SIG-M5 (cell line): ENCODE results near the gene DCLK2.

Experiments
- DNase-seq: peaks from one replicate; lab custom pipeline; 2025; lab: John Stamatoyannopoulos, UW

DCLK2 gene

DNA sequence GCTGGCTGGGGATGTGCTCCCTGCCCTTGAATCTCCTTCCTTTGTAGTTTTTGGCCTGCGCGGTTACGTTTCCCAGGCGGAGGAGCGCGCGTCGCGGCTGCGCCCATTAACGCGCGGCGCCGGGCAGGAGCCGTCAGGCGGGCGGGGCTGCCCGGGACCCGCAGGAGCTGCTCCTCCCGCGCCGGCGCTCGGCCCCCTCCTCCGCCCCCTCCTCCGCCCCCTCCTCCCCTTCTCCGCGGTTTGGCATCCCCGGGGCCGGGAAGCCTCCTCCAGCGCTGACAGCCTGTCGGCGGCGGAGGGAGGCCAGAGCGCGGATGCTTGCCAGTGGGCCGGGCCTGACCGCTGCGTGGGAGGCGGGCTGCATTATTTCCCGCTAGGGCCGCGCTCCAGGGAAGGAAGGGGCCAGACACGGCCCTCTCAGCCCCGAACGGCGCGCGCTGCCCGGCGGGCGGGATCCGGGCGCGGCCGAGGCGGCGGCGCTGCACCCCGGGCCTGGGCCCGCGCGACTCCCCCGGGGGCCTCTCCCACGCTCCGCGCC lies at the start of gene DCLK2:
Gene DCLK2, plus strand, starts transcription at position 405 of the 538 bp plus-strand sequence. CDS start 583 bp downstream, outside the sequence.
- DNase-seq: no peak

DNA sequence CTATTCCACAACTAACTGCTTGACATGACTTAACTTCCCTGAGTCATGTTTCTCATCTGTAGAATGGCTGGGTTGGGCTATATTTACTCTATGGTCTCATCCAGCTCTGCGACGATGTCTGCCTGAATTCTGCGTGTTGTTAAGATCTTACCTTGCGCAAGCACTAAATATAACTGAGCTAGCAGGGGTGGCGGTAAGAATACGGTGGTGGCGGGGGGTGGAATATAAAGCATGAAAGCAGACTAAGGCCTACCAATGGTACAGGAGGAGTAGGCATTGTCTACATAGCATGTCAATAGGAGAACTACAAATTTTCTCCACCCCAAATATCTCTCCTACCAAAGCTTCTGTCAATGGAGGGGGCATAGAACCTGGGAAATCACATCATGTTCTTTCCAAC lies 45.7 kb upstream of the DCLK2 start:
- DNase-seq: no peak

DNA sequence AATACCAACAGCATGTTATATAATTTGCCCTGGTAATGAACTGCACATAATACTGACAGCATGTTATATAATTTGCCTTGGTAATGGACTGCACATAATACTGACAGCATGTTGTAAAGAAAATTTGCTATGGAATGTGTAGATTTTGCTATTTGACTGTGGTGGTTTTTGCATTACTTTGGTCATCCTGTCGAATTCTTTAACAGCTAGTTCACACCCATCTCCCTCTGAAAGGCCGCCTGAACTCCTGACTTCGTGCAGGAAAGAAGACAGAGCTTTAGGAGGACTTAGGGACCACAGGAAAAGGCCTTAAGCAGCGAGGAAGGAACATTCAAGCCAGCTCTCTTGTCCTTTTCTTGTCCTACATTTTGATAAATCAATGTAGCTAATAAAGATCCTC lies 45.2 kb upstream of the DCLK2 start:
- no peak for DNase-seq

DNA sequence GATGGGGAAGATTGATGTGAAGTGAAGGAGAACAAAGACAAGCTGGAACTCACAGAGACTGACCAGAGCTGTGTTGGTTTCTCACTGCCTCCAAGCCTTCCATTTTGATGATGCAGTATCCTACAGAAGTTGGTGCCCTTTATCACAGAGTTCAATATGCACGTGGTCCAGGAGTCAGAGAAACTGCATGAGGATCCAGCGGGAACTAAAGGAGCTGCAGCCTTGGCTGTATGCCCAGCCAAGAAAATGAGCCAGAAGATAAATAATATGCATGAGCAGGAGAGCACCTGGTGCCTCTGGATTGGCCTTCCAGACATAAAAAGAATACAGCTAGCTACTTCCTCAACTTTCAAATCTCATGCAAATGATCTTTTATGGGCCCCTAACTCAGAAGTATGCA lies 44.3 kb upstream of the DCLK2 start:
- no peak for DNase-seq

DNA sequence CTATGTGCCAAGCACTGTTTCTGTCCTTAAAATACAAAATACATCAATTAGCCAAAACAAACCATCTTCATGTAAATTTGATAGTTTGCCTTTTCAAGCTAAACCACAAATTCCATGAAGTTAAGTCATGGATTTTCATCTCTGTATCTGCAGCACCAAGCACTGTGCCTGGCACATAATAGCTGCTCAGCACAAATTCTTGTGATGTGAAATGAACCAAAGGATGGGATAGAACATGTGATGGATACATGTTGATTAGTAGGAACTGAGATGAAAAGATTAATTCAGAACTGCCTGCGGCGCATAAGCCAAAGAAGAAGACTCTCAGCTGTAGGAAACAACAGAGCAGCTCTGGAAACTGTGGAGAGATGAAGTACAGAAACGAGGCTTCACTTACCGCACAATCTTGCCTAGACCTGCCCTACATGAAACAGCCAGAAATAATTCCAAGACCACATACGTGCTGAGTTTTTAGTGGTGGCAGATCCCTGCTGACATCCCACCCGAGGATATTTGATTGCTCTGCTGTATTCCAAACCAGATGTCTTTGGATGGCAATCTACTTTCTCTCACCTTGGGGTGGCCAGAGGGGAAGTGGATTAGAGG lies 40.9 kb upstream of the DCLK2 start:
- no peak for DNase-seq

DNA sequence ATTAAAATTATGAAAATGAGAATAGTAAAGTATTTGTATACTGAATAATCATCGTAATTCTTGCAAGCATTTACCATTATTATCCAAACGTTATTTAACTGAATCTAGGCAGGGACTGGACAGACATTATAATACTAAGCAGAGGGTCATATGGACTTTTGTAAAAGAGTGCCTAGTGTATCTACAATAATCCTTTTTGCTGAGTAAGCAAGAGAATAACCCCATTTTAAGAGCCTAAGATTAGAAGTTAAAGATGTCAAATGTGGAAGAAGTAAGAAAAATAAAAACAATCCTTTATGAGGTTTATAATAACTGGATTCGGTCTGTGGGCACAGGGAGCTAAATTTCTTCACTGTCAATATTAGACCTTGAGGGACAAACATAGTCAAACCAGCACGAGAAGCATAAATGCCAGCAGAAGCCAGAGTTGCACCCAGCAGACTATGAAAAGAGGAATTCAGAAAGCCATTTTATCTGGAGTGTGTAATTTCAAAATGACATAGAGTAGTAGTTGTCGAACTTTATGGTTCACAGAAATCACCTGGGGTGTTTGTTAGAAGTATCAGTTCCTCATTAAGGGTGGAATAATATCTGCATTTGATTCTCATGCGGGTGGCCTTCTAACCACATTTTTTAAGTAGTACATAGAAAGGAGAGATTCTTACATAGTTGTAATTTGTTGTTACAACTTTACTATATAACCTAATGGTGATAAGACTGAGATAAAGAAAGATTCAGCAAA lies 39.7 kb upstream of the DCLK2 start:
- no peak for DNase-seq

DNA sequence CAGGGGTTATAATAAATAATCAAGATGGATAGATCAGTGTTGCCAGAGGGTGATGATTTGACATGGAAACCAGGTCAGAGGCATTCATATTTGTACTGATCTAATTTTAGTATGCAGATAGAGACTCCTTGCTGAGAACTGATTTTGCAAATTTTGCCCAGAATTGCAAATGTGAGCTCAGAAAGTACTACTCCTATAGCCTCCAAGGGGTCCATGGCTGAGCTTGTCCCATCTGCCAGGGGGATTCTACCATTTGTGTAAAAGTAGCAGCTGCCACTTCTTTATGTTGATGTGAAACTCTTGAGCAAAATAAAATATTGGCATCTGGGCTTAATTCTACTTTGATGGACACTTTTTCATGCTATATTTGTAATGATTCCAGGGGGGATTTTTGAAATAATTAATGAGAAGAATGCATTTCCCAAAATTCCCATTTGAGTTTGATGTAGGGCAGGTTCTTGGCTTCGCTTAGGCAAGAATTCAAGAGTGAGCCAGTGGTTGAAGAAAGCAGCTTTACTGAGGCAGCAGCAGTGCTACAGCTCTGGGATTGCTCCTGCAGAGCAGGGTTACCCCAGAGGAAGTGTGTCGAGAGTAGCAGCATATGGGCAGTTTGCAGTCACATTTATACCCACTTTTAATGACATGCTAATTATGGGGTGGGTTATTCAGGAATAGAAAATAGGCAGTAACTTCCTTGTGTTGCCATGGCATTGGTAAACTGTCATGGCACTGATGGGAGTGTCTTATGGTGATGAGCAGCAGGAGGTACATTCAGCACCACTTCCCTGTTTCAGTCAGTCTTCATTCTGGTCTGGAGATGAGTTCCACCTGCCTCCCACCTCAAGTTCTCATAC lies 38.7 kb upstream of the DCLK2 start:
- DNase-seq: no peak

DNA sequence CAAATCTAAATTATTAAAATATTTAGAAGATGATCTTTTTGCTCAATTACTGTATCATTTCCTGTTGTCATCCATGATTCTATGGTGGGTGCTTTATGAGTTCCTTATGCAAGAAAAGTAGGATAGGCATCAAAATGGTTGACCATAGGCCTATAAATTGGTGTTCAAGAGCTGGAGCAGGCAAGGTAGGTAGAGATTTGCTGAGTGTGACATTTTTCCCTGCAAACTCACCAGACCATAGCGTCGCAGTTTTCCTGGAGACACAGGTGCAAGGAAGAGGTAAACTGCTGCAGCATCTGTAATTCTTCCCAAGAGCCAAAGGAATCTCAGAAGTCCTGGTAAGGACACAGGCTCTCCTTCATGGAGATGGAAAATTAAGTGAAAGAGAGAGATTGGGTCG lies 33.7 kb upstream of the DCLK2 start:
- DNase-seq: no peak

DNA sequence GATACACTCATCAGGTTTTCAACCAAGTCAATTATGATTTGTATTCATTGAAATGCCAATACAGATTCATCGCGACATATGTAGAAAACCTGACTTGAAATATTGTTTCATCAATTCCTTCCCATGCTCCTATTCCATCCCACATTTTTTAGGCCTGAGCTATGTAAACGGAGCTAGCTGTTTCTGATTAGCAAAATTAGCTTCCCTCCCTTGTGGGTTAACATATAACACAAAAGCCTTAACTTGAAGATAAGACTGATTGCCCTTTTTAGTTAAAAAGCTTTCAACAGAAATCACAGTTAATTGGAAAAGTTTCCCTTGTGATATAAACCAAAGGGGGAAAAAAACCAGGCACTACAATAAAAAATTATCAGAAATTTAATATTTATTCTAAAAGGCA lies 32.8 kb upstream of the DCLK2 start:
- no peak for DNase-seq

DNA sequence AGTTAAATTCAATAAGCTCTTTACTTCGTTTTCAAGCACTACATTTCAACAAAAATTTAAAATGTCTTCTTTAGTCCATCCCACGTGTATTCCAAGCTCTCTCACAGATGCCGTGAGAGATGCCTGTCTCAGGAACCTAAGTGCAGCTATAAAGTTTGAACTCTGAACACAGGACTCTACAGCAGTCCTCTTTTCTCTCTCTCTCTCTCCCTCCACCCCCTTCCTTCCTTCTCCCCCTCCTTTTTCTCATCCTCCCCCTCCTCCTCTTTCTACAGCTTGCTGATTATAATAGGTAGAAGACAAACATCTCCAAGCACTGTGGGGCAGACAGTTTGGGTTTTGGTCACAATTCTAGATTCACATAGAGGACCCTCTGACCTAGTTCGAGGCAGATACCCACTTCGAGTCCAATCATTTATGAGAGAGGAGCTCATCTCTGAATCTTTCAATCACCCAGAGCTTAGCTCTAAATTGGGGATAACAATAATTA lies 31.5 kb upstream of the DCLK2 start:
- DNase-seq: no peak

DNA sequence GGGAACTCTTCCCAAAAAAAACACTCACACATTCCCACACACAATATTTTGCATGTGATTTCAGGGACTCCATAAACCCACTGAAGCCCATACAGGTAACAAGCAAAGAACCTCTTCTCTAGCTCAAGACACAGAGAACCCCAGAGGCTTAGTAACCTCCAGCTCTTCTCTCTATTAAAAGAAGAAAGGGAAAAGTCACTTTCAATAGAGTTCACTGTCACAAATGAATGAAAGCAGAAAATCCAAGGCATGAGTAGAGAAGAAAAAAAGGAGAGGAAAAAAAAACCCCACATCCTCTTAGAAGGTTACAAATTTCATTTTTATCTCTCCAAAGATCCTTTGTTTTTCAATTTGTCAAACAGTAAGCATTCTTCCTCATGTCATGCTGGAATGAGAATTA lies 30.7 kb upstream of the DCLK2 start:
- DNase-seq: no peak

DNA sequence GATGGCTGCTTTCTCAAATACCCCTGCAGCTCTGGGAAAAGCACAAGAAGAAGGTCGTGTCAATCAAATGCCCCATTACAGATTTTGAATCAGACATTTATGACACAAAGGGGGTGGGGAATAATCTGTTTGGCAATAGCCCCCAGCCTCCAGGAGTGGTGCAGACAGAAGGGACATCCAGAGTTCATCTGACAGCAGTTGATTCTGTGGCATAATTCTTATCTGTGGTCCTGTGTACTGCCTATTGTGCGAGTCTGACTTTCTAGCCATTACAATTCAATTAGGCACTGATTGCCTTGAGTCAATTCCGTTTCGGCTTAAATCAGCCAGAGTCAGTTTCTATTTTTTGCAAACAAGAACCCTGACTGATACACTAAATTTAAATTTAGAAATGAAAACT lies 28.6 kb upstream of the DCLK2 start:
- DNase-seq: no peak

DNA sequence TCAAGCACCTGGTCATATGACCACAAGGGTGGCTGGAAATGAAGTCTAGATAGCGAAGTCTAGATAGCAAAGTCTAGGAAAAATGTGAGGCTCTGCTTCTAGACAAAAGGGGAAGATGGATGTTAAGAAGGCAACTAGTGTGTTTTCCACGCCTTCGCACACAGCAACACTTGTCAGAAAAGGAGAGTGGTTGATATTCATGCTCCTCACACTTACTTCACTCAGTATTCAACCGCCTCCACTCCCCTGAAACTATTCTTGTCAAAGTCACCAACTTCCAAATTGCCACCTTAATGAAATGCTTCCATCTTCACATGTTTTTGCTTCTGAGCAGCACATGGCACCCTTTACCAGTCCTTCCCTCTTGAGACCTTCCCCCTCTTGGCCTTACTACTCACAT lies 27.7 kb upstream of the DCLK2 start:
- no peak for DNase-seq

DNA sequence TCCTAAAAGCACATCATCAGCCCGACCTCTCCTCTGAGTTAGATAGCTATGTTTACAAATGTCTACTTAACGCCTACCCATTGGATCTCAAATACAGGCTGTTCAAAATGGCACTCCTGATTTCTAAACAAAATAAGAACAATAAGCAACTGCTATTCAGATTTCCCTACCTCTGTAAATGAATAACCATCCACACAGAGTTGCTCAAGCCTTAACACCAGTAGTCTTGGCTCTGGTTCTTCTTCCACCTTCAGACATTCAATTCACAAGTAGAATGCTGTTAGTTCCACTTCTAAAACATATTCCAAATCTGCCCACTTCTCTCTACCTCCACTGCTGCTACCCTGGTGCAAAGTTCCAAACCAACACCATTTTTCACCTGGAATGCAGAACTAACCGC lies 27.1 kb upstream of the DCLK2 start:
- no peak for DNase-seq

DNA sequence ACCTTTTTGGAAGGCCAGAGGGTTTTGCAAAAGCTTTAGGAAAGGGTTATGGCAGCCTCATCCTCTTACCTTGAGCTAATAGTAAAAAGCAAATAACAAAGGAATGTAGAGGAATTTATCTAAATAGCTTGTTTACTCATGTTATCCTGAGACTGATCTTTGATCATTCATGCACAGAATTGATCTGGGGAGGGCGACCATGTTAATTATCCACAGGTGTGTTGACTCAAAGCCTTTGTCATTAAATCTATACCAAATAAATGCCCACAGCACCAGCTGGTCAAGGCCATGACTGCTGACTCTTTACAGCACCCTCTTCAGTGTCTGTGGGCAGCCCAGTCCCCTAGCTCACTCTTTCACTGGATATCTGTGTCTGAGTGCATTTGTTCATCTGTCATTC lies 22.8 kb upstream of the DCLK2 start:
- DNase-seq: no peak

DNA sequence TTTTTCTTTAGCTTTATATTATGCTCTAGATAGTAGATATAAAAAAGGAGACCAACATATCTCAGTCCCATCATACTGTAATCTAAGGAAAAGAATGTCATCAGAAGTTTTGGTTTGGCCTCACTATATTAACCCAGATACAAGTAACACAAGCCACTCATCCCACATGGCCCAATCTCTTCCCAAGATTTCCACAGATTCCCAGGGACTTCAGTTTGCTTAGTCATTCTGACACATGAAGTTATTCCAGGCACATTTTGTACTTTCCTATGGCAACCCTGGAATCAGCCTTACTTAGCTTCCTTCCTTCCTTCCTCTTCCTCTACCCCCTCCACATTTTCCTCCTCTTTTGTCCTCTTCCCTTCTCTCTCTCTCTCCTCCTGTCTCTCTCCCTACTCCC lies 21.7 kb upstream of the DCLK2 start:
- DNase-seq: no peak

DNA sequence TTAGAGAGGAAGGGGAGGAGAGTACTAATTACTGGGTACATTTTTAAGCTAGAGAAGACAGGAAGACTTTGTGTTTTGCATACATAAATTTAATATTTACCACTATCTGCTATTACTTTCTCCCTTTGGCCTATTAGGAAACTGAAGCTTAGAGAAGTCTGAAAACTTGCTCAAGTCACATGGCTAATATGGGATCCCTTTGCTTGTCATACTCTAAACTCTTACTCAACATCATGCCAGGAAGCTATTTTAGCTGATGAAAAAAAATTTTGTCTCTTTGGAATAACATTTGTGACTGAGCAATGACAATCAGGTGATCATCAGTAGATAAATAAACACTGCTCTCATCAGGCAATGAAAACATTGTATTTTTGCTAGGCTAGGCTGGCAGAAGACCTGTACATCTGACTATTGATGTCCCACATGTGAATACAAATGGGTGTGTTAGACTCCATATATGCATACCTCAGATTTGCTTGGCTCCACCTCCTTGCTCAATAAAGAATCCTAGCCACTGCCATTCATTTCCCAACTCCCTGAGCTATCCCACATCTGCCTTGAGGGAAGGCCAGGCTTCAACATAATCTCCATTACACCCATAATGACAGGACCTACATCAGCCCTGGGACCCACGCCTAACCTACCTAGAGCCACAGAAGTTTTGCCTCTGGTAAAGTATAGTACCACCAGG lies 17.0 kb upstream of the DCLK2 start:
- DNase-seq: no peak

DNA sequence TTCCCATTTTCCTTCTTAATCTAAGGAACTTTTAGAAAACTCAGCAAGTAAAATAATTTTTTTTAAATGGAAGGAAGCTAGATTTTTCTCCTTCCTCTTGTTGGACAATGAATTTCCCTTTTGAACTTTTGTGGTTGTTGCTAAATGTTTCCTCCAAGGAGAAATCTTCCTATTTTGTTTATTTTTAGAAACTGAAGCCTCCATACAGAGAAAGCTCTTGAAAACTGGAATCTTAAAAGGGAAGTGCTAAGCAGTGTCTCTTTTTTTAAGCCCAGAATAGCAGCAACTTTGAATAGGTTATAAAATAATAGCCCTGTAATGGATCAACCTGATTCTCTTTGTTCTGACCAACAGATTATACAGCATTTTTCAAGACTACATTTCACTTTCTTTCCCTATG lies 15.1 kb upstream of the DCLK2 start:
- DNase-seq: no peak

DNA sequence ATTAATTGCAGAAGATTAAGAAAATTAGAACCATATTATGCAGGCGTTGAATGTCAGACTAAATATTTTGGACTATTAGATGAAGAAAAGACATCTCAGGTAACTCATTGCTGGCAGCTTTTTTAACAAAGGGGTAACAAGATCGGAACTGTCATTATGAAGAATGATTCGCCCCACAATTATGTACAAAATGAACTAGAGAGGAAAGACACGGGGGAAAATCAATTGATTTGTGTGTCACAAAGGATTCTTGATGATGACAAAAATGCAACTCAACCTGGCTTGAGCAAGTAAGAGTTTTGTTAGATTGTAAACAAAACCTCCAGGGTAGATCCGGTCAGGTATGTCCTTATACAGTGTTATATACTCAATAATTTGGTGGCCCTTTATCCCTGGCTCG lies 12.5 kb upstream of the DCLK2 start:
- DNase-seq: no peak

DNA sequence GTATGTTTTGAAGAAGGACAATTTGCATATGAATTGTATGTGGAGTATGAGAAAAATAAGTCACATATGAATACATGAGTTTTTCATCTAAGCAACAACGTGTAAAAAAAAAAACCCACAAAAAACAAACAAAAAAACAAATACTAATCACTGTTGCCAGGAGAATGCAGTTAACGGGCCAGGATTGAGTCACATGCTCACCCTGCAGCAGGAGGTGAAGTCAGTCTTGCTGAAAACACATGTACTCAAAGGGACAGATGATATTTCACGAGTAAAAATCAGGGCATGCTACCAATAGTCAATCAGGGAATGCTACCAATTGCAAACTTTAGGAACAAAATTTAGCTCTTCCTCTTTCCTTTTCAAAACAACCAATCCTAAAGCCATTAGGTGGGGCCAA lies 10.4 kb upstream of the DCLK2 start:
- DNase-seq: no peak

DNA sequence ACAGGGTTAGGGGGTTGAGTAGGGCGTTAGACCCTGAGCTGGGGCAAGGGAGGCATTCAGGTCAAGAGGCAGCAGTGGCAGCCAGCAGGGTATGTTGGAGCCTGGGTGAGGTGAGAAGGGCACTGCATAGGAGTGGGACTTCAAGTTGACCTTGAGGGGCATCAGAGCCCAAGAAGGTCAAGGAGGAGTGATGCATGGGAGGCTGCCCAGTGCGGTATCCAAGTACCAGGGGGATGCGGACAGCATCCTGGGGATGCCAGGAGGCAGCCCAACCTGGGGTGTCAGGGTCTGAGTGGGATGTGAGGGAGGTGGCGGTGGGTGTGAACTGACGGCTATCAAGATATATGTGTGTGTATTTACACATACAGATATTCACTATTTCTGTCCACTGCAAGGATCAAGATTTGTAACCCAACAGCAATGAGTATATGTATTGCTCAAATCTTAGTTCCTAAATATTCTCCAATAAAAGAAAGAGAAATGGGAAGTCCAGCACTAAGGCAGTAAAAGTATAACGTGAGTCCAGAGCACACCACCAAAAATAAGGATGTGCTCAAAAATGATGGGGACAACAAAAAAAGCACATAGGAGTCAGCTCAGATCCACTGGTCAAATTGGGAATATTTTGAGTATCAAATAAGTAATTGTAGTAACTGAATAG lies 9.8 kb upstream of the DCLK2 start:
- DNase-seq: no peak

DNA sequence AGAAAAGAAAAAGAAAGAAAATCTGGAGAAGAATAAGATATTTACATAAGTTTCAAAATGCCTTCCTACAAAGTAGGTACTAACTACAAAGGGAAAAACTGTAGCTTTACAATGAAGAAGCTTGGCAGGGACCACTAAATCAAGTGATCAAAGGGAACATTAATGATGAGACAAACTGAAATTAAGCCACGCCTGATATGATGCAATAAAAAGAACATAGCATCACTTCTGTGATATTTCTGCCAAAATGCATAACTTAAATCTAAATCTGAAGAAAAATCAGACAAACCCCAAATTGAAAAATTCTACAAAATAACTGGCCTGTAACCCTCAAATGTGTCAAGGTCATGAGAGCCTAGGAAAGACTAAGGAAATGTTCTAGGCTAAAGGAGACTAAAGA lies 8.9 kb upstream of the DCLK2 start:
- DNase-seq: no peak
